IMR-90 (cell line): Measurements from ENCODE around the gene KMT5C. TPM values are rescaled to one million over a fixed set of nuclear protein-coding genes. Genes with fewer than 3 reads are reported as not detected.

ENCODE experiments used
- CTCF ChIP-seq: conservative IDR thresholded peaks from 2 replicates; pipeline ENCODE4 v1.5.1; 2012; ENCODE audit warnings: mild to moderate bottlenecking, low read depth, low read length, improper control_type of control experiment
- polyA plus RNA-seq, 3 experiments: library from polyadenylated mRNA; depleted of rRNA; stranded (reverse); fragments of >200 nt; gene quantifications; 2 replicates each; pipeline ENCODE4 v1.2.3, GENCODE V29; 2012; ENCODE audit warnings: low replicate concordance in 1 of 3
- total RNA-seq: library from RNA; depleted of rRNA; stranded (reverse); fragments of >200 nt; gene quantifications from 2 replicates; pipeline ENCODE4 v1.2.3, GENCODE V29; 2012

The KMT5C gene
- total and polyA plus RNA-seq, 2 of the 4 experiments (the other 2 are of a cell fraction), result 1.8 to 5.9 TPM

- TF ChIP-seq CTCF, result no peak
Measured at GRCh38 chr19:55391702-55392615, 52.3 kb downstream of the KMT5C start (continued).
